GM19468 (cell line): ENCODE measurements around the gene IL1R1.

ENCODE experiments used
- ATAC-seq: cut with Tn5 transposase; IDR thresholded peaks from one replicate; pipeline ENCODE4 v1.9.1; 2021; ENCODE audit warnings: mild to moderate bottlenecking, moderate library complexity, moderate number of reproducible peaks; ENCODE audit not compliant: unreplicated experiment; ENCODE audit errors: extremely low read depth

Gene IL1R1

DNA sequence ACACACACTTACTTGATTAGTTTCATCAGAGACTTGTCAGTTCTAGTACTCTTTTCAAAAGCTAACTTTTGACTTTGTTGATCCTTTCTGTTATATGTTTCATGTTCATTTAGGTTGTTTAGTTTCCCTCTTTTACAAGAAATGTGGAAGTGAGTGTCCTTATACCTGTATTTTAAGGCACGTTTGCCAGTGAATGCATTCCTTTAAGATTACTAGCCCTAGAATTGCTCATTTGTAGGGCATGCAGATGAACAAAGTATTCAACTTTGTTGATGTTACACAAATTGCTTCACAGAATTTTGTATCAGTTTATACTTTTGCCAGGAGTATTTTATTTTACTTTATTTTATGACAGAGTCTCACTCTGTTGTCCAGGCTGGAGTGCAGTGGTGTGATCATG lies 50.5 kb downstream of the IL1R1 start:
- ATAC-seq = no peak

DNA sequence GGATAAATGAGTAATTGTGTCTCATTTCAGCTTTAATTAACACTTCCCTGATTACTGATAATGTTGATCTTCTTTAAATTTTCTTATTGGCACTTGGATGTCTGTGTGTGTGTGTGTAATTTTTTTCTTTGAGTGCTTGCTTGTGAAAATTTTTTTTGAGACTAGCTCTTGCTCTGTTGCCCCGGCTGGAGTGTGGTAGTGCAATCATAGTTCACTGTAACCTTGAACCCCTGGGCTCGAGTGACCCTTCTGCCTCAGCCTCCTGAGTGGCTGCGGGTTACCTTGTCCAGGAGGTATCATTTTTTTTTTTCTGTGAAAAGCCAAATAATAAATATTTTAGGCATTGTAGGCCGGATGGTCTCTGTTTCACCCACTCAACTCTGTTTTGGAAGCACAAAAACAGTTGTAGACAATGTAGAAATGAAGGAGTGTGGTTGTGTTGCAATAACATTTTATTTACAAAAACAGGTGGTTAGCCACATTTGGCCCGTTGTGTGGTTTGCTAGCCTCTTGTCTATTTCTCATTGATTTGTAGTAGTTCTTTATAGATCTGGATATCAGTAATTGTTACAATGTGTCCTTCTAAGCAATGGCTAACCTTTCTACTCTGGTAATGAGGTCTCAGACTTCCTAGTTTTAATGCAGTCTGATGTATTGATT lies 52.2 kb downstream of the IL1R1 start:
- no peak for ATAC-seq

DNA sequence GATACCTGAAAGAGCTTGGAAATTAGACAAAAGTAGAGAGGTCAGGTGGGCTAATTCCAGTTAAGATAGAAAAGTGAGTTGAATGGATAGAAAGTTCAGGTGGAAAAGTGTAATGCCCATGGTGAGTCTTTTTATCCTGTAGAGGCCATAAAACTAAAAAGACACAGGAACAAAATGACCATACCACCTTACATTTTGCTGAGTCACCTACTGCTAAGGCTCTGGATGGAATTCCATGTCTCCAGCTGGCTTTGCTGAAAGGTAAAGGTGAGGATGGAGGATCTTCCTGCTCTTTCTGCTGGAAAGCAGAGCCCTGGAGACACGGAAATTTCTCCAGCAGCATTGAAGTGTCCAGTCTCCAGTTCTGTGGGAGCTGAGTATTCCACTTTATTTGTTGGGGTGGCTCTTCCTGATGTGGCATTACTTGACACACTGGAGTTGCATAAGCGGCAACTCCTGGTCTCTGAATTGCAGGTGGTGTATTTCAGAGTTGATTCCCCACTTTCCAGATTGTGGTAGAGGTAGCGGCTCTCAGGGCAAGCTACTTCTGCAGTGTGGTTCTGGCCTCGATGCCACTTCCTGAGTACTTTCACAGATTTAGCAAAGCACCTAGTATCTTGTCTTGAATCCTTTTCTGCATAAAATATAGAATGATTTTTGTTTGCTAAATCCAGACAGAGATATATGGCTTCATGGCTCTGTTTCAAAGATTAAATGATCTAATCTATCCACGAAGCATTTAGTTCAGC lies 55.0 kb downstream of the IL1R1 start:
- ATAC-seq = no peak

DNA sequence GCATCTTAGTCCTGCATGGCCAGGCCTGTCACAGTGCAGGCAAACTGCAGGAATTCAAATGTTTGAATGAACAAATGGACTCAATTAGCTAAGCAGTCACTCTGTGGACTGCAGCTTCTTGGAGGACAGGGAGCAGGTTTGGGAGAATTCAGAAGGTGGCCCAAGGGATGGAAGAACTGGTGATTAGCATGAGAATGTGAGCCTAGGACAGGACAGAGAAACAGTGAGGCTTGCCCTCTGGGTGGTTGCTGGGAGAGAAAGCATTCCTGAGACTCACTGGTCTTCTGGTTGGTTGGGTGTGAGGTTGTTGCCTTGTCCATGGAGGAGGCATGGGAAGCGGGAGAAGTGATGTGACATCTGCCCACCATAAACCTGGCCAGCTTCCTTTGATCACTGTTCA lies 58.0 kb downstream of the IL1R1 start:
- ATAC-seq = no peak

DNA sequence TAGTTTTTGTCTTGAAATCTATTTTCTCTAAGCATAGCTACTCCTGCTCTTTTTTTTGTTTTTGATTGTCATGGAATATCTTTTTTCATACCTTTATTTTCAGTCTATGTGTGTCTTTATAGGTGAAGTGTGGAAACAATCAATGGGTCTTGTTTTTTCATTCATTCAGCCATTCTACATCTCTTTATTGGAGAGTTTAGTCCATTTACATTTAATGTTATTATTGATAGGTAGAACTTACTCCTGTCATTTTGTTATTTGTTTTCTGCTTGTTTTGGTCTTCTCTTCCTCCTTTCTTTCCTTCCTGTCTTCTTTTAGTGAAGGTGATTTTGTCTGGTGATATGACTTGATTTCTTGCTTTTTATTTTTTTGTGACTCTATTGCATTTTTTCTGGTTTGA lies 62.1 kb downstream of the IL1R1 start:
- ATAC-seq = no peak

DNA sequence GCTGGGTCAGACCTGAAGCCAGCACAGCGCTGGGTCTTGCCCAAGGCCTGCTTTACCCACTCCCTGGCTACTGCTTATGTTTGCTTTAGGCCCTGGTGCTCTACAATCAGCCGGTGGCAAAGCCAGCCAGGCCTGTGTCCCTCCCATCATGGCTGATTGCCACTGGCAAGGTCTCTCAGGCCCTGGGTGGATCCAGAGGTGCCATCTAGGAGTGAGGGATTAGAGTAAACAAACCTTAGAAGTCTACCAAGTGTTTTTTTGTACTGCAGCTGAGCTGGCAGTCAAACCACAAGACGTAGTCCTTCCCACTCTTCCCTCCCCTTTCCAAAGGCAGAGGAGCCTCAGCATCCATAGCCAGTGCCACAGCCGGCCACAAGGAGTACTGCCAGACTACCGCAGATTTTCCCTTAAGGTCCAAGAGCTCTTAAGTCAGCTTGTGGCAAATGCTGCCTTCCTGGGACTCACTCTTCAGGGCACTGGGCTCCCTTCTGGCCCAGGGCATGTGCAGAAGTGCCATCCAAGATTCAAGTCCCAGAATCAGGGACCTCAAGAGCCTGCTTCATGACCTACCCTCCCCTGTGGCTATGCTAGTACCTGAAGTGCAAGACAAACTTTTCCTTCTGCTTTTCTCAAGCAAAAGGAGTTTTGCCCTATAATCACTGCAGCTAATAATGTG lies 64.3 kb downstream of the IL1R1 start:
- ATAC-seq = no peak

DNA sequence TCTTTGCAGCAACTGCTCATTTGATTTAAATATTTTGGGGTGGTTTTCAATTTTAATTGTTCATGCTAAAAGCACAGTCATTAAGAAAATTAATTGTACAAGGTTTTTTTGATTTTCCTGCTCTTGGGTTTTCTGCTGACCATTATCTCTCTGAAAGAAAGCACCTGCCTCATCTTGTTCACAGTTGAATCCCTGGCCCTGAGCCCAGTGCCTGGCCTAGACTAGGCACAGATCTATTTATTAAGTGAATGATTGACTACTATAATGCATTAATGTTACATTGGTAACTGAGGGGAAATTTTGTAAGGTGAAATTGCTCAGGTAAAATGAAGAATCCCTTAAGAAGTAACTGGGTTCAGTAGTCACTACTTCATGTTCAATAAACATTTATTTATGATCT lies 66.2 kb downstream of the IL1R1 start:
- no peak for ATAC-seq

DNA sequence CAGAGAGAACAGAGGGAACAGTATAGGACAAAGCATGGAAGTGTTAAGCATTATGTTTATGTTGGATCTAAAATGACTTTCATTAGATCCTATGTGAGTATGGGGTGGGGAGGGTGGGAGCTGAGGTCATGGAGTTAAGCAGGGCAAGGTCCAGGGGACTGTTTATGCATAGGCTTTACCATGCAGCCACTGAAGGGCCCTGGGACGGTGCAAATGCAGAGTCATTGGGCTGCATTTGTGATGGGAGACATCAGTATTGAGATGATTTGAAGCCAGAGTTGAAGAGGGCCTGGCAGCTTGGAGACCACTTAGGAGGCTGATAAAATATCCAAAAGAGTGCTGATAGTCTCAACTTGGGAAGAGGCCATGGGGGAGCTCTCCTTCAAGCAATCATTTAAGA lies 66.9 kb downstream of the IL1R1 start:
- no peak for ATAC-seq

DNA sequence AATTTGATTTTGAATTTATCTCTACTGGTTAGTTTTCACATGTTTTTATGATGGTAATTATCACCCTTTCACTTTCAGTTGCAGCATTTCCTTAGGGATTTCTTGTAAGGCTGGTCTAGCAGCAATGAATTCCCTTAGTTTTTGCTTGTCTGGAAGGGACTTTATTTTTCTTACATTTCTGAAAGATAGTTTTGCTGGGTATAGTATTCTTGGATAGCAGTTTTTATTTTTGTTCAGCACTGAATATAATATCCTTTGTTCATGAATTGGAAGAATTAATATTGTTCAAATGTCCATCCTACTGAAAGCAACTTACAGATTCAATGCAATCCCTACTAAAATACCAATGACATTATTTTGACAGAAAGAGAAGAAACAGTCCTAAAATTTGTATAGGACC lies 74.5 kb downstream of the IL1R1 start:
- no peak for ATAC-seq

DNA sequence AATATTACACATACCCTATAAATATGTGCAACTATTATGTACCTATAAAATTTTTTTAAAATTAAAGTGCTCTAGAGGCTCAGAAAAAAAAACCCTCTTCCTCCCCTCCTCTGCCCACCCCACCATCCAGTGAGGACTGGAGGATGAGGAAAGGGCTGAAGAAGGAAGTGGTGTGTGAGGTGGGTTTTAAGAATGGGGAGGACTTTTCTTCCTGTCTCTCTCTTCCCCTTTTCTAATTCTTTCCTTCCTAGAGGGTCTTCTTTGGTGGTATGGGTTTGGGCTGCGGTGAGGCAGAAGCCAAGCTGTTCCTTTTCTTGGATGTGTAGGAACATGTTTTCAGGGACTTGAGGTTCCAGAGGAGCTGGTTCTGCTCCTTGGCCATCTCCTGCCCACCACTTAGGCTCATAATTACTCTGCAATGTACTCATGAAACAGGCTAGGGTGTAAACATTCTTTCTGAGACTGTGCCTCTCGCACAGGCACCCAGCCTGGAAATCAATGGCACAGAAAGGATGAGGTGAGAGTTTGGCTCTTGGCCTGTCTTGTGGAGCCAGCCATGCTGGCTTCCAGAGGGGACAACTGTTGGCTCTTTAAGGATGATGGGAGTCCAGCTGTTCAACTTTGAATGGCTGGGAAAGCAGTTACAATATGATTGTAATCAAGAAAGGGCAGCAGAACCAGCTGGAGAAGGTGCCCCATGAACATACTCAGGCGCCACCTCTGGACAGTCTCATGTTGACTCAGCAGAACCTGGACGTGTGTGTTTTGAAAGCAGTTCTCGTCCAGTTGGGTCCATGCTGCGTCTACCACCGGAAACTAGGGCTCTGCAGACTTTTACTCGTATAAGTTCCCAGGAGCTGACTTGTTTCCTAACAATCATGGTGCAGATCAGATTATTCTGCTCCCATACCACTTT lies 82.5 kb downstream of the IL1R1 start:
- ATAC-seq = no peak

DNA sequence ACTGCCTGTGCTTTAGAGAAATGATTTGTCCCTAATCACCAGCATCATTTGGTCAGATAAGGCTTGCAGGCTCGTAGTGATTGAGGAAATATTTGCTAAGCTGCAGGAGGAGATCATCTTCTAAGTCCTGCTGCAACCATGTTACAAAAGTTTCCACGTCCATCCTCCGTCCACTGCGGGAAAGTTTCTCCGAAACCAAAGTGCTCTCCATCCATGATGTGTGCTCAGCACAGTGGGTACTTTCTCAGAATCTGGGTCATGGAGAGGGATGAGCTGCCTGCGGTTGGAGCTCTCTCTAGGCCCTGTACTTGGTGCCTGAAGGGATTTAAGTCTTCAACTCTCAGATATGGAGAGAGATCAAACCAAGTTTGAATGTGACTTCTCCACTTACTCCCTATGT lies 83.6 kb downstream of the IL1R1 start:
- ATAC-seq = no peak

DNA sequence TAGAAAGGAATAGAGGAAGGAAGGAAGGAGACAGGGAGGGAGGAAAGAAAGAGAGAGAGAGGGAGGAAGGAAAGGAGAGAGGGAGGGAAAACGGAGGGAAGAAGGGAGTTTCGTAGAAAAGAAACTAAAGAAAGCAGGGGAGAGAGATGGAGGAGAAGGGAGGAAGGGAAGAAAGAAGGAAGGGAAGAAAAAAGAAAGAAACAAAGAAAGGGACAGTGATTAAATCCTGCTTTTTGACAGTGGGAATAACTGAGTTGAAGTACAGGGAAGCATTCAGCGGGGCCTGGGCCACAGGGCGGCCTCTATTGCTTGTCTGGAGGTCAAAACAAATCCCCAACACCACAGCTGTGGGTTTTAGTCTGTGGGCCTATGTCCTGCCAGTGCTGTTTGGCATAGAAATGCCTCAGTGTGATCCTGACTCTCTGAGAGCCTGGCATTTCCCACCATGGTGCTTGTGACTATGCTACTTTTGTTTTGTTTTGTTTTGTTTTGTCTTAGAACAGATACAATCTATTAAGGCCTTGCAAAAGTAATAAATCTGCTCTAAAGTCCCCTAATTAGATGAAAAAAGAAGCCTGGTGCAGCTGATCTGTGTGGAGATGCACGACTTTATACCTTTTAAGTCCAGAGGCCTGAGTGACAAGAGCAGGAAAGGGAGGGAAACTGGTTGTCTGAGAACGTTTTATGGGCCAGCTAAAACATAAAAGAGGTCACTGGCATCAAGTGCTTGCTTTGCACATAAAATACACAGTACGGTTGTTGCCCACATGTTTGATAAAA lies 84.3 kb downstream of the IL1R1 start:
- ATAC-seq = no peak

DNA sequence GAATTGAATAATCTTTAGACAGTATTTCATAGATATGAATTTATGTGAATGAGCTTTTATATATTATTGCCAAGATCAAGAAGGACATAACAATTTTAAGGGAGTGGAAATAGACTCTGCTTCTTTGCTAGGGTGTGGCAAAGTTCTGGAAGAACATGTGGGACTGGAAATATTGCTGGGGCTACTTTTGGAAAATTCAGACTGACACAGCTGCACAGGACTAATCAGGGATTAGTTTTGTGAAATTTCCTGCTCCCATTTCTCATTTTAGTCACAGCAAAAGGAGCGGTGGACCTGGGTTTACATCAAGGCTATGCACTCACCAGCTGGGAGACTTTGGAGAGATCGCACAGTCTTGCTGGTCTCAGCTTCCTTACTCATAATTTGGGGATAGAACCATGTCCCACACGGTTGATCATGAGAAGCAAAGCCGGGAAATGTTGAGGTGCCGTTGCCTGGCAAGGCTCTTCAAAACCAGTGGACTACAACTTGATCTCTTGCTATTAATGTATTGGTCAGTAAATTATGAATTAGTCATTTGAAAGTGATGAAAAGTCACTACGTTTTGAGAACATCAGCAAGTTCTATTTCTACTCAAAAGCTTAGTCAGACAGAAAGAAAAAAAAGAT lies 86.7 kb downstream of the IL1R1 start:
- ATAC-seq = no peak
